Chondrocyte (in vitro differentiated cells): ENCODE data around the gene MPDZ. TPM values are rescaled to one million over a fixed set of nuclear protein-coding genes. Genes with fewer than 3 reads are reported as not detected.

Experiments used
- DNase-seq: peaks from one replicate; pipeline ENCODE4 v3.0.0; 2021; ENCODE audit warnings: mixed read lengths, low spot score
- H3K27ac Mint-ChIP-seq: one replicate; pipeline ENCODE4 v1.8.0; 2021; ENCODE audit warnings: mild to moderate bottlenecking, moderate library complexity, mixed read lengths; ENCODE audit not compliant: unreplicated experiment
- H3K27me3 Mint-ChIP-seq: 2 replicates; pipeline ENCODE4 v1.8.0; 2021; ENCODE audit warnings: low read depth, mixed read lengths
- H3K36me3 Mint-ChIP-seq: 2 replicates; pipeline ENCODE4 v1.8.0; 2021; ENCODE audit warnings: low read depth, mixed read lengths
- H3K4me1 Mint-ChIP-seq: 2 replicates; pipeline ENCODE4 v1.8.0; 2021; ENCODE audit warnings: low read depth, mild to moderate bottlenecking, mixed read lengths
- H3K4me3 Mint-ChIP-seq: one replicate; pipeline ENCODE4 v1.8.0; 2021; ENCODE audit warnings: mild to moderate bottlenecking, moderate library complexity, mixed read lengths; ENCODE audit not compliant: unreplicated experiment
- H3K9me3 Mint-ChIP-seq: 2 replicates; pipeline ENCODE4 v1.8.0; 2021; ENCODE audit warnings: low read depth, mixed read lengths
- CTCF ChIP-seq: fragments of 200-600 bp; sonication (generic); IDR thresholded peaks from 2 replicates; pipeline ENCODE4 v1.5.0; 2021; ENCODE audit warnings: antibody characterized with exemption, mild to moderate bottlenecking, moderate library complexity
- total RNA-seq: library from RNA; stranded (reverse); gene quantifications from 3 replicates; pipeline ENCODE4 v1.2.1, GENCODE V29; 2021

The MPDZ gene
- total RNA-seq, 1 donor from 2014 or later = 42.5 TPM

- Mint-ChIP-seq H3K4me1 (no peaks in the 10 kb centered on the region), H3K4me3 (no peak overlapping the region), H3K27ac (no peak overlapping the region), H3K27me3 (no peaks in the 10 kb centered on the region), H3K36me3 (peaks cover 11% of the 10 kb centered on the region), H3K9me3 (no peaks in the 10 kb centered on the region)
- no peak for TF ChIP-seq CTCF
- no peak for DNase-seq
These were observed 120.5 kb downstream of the MPDZ start for GRCh38 chr9:13158986-13159385.

GRCh38 chr9:13151489-13151888 is 128.0 kb downstream of the MPDZ start:
- Mint-ChIP-seq H3K9me3 (no peaks in the 10 kb centered on the region), H3K27me3 (no peaks in the 10 kb centered on the region), H3K36me3 (peaks cover 28% of the 10 kb centered on the region), H3K4me3 (no peak overlapping the region), H3K4me1 (no peaks in the 10 kb centered on the region), H3K27ac (no peak overlapping the region)
- TF ChIP-seq CTCF = no peak
- no peak for DNase-seq

- TF ChIP-seq CTCF = no peak
- Mint-ChIP-seq H3K4me3 (no peak overlapping the region), H3K27me3 (no peaks in the 10 kb centered on the region), H3K36me3 (peaks cover 26% of the 10 kb centered on the region), H3K27ac (no peak overlapping the region), H3K9me3 (no peaks in the 10 kb centered on the region), H3K4me1 (peaks cover 8% of the 10 kb centered on the region)
- no peak for DNase-seq
These were observed 130.0 kb downstream of the MPDZ start for GRCh38 chr9:13149454-13149853.

GRCh38 chr9:13146840-13147239 is 132.7 kb downstream of the MPDZ start:
- no peak overlapping the region for H3K27ac Mint-ChIP-seq

GRCh38 chr9:13145340-13145739 is 134.2 kb downstream of the MPDZ start:
- peaks cover 37% of the 10 kb centered on the region for H3K4me1 Mint-ChIP-seq
- H3K27me3 Mint-ChIP-seq = no peaks in the 10 kb centered on the region
- no peak for DNase-seq
- no peak for TF ChIP-seq CTCF
- no peak overlapping the region for H3K27ac Mint-ChIP-seq
- H3K36me3 Mint-ChIP-seq = peaks cover 14% of the 10 kb centered on the region
- no peak overlapping the region for H3K4me3 Mint-ChIP-seq
- no peaks in the 10 kb centered on the region for H3K9me3 Mint-ChIP-seq

More at GRCh38 chr9:13146840-13147239, 132.7 kb downstream of the MPDZ start:
- H3K4me1 Mint-ChIP-seq = peaks cover 23% of the 10 kb centered on the region
- DNase-seq = no peak
- H3K9me3 Mint-ChIP-seq = no peaks in the 10 kb centered on the region
- H3K36me3 Mint-ChIP-seq = peaks cover 18% of the 10 kb centered on the region
- H3K27me3 Mint-ChIP-seq = no peaks in the 10 kb centered on the region
- H3K4me3 Mint-ChIP-seq = no peak overlapping the region
- no peak for TF ChIP-seq CTCF
